ENCODE results near the gene GABPA.
"Not testable (repeated sequence)": the region's sequence is repeated elsewhere in the genome, so short reads cannot be mapped to it uniquely, and the experiment has no call there.

Gene GABPA

DNA sequence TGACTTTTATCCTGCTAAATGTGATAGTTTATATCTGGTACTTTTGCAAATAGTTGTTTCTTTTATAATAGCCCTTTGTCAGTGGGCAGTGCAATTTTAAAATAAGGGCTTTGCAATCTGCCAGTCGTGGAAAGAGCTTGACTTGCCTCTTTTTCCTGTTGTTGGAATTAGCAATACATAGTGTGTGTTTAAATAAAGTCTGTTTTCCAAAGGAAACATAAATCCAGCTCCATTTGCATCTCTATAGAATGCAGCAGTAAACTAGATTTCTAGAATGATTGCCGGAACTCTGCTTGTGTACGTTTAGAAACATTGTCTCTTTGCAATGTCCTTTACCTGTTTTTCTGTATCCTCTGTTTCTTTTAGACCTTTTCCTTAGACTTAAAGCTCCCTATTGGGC, 33.1 kb downstream of the GABPA start:
- ChIA-PET CTCF (interaction anchor here (0.6 to 1.0 kb wide), 3 partner anchors 34 to 375 kb away, joined by 3 to 4 read pairs (median 3); no protein-coding TSS in a partner anchor), POLR2A (no interaction called here)
- Histone ChIP-seq H3K9me3 (ENCODE audit: control insufficient read depth, insufficient read depth, low read depth, low read length) (no peaks in the 10 kb centered on the region), H3K36me3 (ENCODE audit: control insufficient read depth in 2 of 2, insufficient read depth in 1 of 2, low read length in 2 of 2) (peaks cover 42 to 45% of the 10 kb centered on the region in 2 experiments), H3K4me3 (ENCODE audit: low read depth, low read length) (no peak overlapping the region), H3K4me1 (ENCODE audit: control insufficient read depth, insufficient read depth, low read length) (no peaks in the 10 kb centered on the region), H3K27ac (ENCODE audit: extremely low read depth, low read depth, low read length) (no peak overlapping the region)
- TF ChIP-seq MZF1 (tag by site-specific recombination; IDR thresholded peaks at IDR 0.05; ENCODE audit: borderline replicate concordance) (no peak), ZBTB17 (tag by site-specific recombination; IDR thresholded peaks at IDR 0.05) (no peak), ZBTB8A (tag by site-specific recombination; IDR thresholded peaks at IDR 0.05) (no peak)
- TF ChIP-seq, protein P1, sequence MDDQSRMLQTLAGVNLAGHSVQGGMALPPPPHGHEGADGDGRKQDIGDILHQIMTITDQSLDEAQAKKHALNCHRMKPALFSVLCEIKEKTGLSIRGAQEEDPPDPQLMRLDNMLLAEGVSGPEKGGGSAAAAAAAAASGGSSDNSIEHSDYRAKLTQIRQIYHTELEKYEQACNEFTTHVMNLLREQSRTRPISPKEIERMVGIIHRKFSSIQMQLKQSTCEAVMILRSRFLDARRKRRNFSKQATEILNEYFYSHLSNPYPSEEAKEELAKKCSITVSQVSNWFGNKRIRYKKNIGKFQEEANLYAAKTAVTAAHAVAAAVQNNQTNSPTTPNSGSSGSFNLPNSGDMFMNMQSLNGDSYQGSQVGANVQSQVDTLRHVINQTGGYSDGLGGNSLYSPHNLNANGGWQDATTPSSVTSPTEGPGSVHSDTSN (CRISPR knock-in tag; IDR thresholded peaks at IDR 0.05): no peak

DNA sequence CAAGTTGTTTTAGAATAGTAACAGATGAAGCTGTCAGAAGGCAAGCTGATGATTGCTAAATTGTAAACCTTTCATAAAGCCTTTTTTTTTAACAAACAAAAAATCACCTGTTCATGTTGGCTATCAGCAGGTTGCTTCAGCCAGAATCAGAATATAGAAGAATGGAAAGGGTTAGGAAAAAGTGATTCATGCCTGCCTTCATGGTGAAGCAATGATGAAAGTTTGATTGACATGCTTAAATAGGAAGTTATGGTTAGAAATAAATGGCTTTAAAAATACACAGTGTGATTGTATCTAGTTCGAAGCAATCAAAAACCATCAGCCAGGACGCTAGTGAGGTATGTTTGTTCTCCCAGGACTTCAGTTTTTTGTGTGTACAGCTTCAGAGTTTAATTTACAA, 37.9 kb downstream of the GABPA start:
- no peak overlapping the region for H3K27ac ChIP-seq (ENCODE audit: extremely low read depth, low read depth, low read length)

DNA sequence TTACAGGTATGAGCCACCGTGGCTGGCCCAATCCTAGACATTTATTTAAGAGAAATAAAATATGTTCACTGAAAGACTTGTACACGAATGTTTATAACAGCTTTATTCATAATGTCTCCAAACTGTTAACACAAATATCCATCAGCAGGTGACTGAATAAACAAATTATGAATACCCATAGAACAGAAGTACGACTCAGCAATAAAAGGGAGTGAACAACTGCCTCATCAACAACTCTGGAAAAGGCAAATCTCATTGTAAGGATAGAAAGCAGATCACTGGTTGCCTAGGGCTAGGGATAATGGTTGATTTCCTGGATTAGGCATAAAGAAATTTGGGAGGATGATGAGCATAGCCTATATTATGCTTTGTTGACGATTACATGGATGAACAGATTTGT, 41.7 kb downstream of the GABPA start:
- no peaks in the 10 kb centered on the region for H3K4me1 ChIP-seq (ENCODE audit: control insufficient read depth, insufficient read depth, low read length)
- no peak overlapping the region for H3K4me3 ChIP-seq (ENCODE audit: low read depth, low read length)
- H3K27ac ChIP-seq (ENCODE audit: extremely low read depth, low read depth, low read length): no peak overlapping the region
- CTCF ChIA-PET: interaction anchor here (0.8 kb wide), 1 partner anchor 25 kb away, joined by 3 read pairs; no protein-coding TSS in a partner anchor
- POLR2A ChIA-PET: no interaction called here
- no peaks in the 10 kb centered on the region for H3K9me3 ChIP-seq (ENCODE audit: control insufficient read depth, insufficient read depth, low read depth, low read length)
- TF ChIP-seq FEZF1 (tag by site-specific recombination; IDR thresholded peaks at IDR 0.05) (no peak), GFI1B (tag by site-specific recombination; IDR thresholded peaks at IDR 0.05) (no peak)
- TF ChIP-seq, protein P2, sequence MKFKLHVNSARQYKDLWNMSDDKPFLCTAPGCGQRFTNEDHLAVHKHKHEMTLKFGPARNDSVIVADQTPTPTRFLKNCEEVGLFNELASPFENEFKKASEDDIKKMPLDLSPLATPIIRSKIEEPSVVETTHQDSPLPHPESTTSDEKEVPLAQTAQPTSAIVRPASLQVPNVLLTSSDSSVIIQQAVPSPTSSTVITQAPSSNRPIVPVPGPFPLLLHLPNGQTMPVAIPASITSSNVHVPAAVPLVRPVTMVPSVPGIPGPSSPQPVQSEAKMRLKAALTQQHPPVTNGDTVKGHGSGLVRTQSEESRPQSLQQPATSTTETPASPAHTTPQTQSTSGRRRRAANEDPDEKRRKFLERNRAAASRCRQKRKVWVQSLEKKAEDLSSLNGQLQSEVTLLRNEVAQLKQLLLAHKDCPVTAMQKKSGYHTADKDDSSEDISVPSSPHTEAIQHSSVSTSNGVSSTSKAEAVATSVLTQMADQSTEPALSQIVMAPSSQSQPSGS (tag by site-specific recombination; IDR thresholded peaks at IDR 0.05; ENCODE audit: low read depth): no peak
- H3K36me3 ChIP-seq (ENCODE audit: control insufficient read depth in 2 of 2, insufficient read depth in 1 of 2, low read length in 2 of 2): no peaks in the 10 kb centered on the region

More for the DNA sequence above, 37.9 kb downstream of the GABPA start:
- peaks cover 0 to 7% of the 10 kb centered on the region in 2 experiments; a peak in 1 of 3 replicates for H3K36me3 ChIP-seq (ENCODE audit: control insufficient read depth in 2 of 2, insufficient read depth in 1 of 2, low read length in 2 of 2)
- no peaks in the 10 kb centered on the region for H3K4me1 ChIP-seq (ENCODE audit: control insufficient read depth, insufficient read depth, low read length)
- no peak overlapping the region for H3K4me3 ChIP-seq (ENCODE audit: low read depth, low read length)
- POLR2A ChIA-PET: no interaction called here
- no peaks in the 10 kb centered on the region for H3K9me3 ChIP-seq (ENCODE audit: control insufficient read depth, insufficient read depth, low read depth, low read length)
- CTCF ChIA-PET: no interaction called here
- TF ChIP-seq PRDM1 (tag by site-specific recombination; IDR thresholded peaks at IDR 0.05) (0 out of 2 replicates have a peak, but pooled peaks have one; percentile 24), KLF1 (tag by site-specific recombination; IDR thresholded peaks at IDR 0.05) (no peak)

DNA sequence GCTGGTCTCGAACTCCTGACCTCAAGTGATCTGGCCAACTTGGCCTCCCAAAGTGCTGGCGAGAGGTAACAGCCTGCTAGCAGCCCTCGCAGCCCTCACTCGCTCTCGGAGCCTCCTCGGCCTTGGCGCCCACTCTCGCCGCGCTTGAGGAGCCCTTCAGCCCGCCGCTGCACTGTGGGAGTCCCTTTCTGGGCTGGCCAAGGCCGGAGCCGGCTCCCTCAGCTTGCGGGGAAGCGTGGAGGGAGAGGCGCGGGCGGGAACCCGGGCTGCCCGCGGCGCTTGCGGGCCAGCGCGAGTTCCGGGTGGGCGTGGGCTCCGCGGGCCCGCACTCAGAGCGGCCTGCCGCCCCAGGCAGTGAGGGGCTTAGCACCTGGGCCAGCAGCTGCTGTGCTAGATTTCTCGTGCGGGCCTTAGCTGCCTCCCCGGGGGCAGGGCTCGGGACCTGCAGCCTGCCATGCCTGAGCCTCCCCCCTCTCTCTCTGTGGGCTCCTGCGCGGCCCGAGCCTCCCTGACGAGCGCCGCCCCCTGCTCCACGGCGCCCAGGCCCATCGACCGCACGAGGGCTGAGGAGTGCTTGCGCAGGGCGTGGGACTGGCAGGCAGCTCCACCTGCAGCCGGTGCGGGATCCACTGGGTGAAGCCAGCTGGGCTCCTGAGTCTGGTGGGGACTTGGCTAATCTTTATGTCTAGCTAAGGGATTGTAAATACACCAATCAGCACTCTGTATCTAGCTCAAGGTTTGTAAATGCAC, 43.5 kb downstream of the GABPA start:
- CTCF ChIA-PET: interaction anchor here (0.6 to 0.9 kb wide), 2 partner anchors 13 to 15 kb away, joined by 4 read pairs; no protein-coding TSS in a partner anchor
- H3K4me1 ChIP-seq (ENCODE audit: control insufficient read depth, insufficient read depth, low read length); POLR2A ChIA-PET; H3K9me3 ChIP-seq (ENCODE audit: control insufficient read depth, insufficient read depth, low read depth, low read length); H3K36me3 ChIP-seq (ENCODE audit: control insufficient read depth in 2 of 2, insufficient read depth in 1 of 2, low read length in 2 of 2); H3K27ac ChIP-seq (ENCODE audit: extremely low read depth, low read depth, low read length); H3K4me3 ChIP-seq (ENCODE audit: low read depth, low read length): not testable (repeated sequence)

DNA sequence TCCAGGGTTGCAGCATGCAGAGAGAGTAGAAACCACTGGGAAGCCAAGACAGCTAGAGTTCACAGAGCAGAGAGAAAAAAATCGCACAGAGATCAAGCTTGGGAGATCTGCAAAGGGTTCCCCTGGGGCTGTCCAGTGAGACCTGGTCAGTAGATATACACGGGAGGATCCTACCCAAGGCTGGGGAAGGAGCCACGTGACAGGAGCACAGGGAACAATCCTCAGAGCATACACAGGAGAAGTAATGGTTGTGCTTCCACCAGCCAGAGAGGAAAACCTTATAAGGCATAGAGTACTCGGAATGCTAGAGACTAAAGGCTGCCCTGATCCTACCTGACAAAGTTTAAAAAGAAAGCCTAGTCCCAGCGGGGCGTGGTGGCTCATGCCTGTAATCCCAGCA, 53.9 kb downstream of the GABPA start:
- Histone ChIP-seq H3K27ac (ENCODE audit: extremely low read depth, low read depth, low read length) (no peak overlapping the region), H3K36me3 (ENCODE audit: control insufficient read depth in 2 of 2, insufficient read depth in 1 of 2, low read length in 2 of 2) (no peaks in the 10 kb centered on the region), H3K4me1 (ENCODE audit: control insufficient read depth, insufficient read depth, low read length) (peaks cover 5% of the 10 kb centered on the region; the same call in 1 of the 2 replicates), H3K9me3 (ENCODE audit: control insufficient read depth, insufficient read depth, low read depth, low read length) (no peaks in the 10 kb centered on the region), H3K4me3 (ENCODE audit: low read depth, low read length) (no peak overlapping the region)
- TF ChIP-seq ZFP41 (tag by site-specific recombination; IDR thresholded peaks at IDR 0.05; ENCODE audit: borderline replicate concordance) (no peak), GLIS1 (tag by site-specific recombination; IDR thresholded peaks at IDR 0.05) (no peak)
- TF ChIP-seq, protein P3, sequence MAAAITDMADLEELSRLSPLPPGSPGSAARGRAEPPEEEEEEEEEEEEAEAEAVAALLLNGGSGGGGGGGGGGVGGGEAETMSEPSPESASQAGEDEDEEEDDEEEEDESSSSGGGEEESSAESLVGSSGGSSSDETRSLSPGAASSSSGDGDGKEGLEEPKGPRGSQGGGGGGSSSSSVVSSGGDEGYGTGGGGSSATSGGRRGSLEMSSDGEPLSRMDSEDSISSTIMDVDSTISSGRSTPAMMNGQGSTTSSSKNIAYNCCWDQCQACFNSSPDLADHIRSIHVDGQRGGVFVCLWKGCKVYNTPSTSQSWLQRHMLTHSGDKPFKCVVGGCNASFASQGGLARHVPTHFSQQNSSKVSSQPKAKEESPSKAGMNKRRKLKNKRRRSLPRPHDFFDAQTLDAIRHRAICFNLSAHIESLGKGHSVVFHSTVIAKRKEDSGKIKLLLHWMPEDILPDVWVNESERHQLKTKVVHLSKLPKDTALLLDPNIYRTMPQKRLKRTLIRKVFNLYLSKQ (tag by site-specific recombination; IDR thresholded peaks at IDR 0.05; ENCODE audit: borderline replicate concordance): no peak
- CTCF ChIA-PET: interaction anchor here (0.8 to 2.0 kb wide), 3 partner anchors 13 to 872 kb away, joined by 3 to 8 read pairs (median 3); no protein-coding TSS in a partner anchor
- POLR2A ChIA-PET: no interaction called here

Data from HEK293 (cell line).